Measurements from ENCODE around the gene DCHS2. TPM values are rescaled to one million over a fixed set of nuclear protein-coding genes. Genes with fewer than 3 reads are reported as not detected.

The DCHS2 gene
- total and polyA plus RNA-seq, 10 of the 15 experiments (the other 5 are each of a cell fraction or from before 2014, with no cell fraction given) = 0.01 to 0.31 (median 0.06) TPM; not detected in 3

DNA sequence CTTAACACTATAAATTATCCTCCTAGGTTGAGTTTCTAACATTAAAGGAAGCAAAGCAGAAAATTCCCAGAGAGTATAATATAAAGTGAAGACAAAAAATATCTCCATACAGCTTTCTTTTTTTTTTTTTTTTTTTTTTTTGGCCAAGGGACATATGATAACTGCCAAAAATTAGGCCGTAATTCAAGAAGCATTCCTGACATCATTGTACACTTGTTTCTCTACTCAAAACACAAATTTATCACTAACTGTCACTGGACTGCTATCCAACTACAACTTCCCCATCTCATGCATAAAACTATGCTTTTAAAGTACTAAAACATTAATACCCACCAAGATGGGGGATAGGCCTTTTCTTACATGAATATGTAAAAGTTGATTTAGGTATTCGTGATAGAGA is 77.2 kb downstream of the DCHS2 start:
- intact Hi-C loops (cut with micrococcal nuclease; ENCODE audit: unreplicated experiment) (no loop called here), in situ Hi-C loops (cut with MboI) (no loop called here)
- H3K36me3 ChIP-seq (ENCODE audit: control insufficient read depth in 2 of 2, insufficient read depth in 2 of 2, low read length in 1 of 2) = no peaks in the 10 kb centered on the region
- no peak overlapping the region for H3K9ac ChIP-seq (ENCODE audit: control insufficient read depth, insufficient read depth, low read length)
- H3K4me1 ChIP-seq (ENCODE audit: control insufficient read depth, insufficient read depth, low read length) = peaks cover 17% of the 10 kb centered on the region
- BruUV-seq (replicated peaks) = no TSS peak
- no peaks in the 10 kb centered on the region for H3K79me2 ChIP-seq (ENCODE audit: control insufficient read depth, insufficient read depth, low read length)
- 0 out of 4 replicates have a peak, but pooled peaks cover 0 to 2% of the 10 kb centered on the region in 2 experiments for H3K27me3 ChIP-seq (replicated peaks in 1 of 2; ENCODE audit: control insufficient read depth in 2 of 2, insufficient read depth in 2 of 2, low read length in 1 of 2)
- no peak overlapping the region for H3K4me3 ChIP-seq
- ChIA-PET CTCF (interaction anchor here (1.7 kb wide), 1 partner anchor 92 kb away, joined by 4 read pairs; no protein-coding TSS in a partner anchor), RAD21 (ENCODE audit: unreplicated experiment) (interaction anchor here (0.5 kb wide), 1 partner anchor 629 kb away, joined by 4 read pairs; no protein-coding TSS in a partner anchor), SMC1A (ENCODE audit: uncharacterized antibody, unreplicated experiment) (interaction anchor here (0.6 kb wide), 3 partner anchors 9 to 81 kb away, joined by 3 read pairs; no protein-coding TSS in a partner anchor), POLR2A (interaction anchor here (0.6 kb wide), 1 partner anchor 24 kb away, joined by 3 read pairs; no protein-coding TSS in a partner anchor)
- no peak overlapping the region for H2AFZ ChIP-seq (ENCODE audit: control insufficient read depth, low read depth, low read length)
- no peaks in the 10 kb centered on the region for H3K9me3 ChIP-seq (replicated peaks; ENCODE audit: control insufficient read depth, insufficient read depth, low read length)
- WGBS (ENCODE audit: insufficient coverage, insufficient replicate concordance, low lambda C conversion rate, missing lambda C conversion rate) = 0% methylated on average over 1 of the region's 2 CpGs
- DNase-seq (ENCODE audit: low read depth, low spot score) (no peak), ATAC-seq (no peak), FAIRE-seq (no peak)
- no peak overlapping the region for H3K27ac ChIP-seq (ENCODE audit: control insufficient read depth, insufficient read depth)
- TF ChIP-seq, protein P1, sequence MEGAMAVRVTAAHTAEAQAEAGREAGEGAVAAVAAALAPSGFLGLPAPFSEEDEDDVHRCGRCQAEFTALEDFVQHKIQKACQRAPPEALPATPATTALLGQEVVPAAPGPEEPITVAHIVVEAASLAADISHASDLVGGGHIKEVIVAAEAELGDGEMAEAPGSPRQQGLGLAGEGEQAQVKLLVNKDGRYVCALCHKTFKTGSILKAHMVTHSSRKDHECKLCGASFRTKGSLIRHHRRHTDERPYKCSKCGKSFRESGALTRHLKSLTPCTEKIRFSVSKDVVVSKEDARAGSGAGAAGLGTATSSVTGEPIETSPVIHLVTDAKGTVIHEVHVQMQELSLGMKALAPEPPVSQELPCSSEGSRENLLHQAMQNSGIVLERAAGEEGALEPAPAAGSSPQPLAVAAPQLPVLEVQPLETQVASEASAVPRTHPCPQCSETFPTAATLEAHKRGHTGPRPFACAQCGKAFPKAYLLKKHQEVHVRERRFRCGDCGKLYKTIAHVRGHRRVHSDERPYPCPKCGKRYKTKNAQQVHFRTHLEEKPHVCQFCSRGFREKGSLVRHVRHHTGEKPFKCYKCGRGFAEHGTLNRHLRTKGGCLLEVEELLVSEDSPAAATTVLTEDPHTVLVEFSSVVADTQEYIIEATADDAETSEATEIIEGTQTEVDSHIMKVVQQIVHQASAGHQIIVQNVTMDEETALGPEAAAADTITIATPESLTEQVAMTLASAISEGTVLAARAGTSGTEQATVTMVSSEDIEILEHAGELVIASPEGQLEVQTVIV (IDR thresholded peaks at IDR 0.05; ENCODE audit: borderline replicate concordance, partially characterized antibody) = no peak
- TF ChIP-seq POLR2A (IDR thresholded peaks at IDR 0.05; ENCODE audit: low read depth, low read length) (no peak), NFYB (IDR thresholded peaks at IDR 0.05; ENCODE audit: insufficient read depth, low read depth, low read length) (no peak), RAD51 (IDR thresholded peaks at IDR 0.05) (no peak), EP300 (IDR thresholded peaks at IDR 0.05; ENCODE audit: borderline replicate concordance in 1 of 2, control insufficient read depth in 1 of 2, low read depth in 2 of 2, low read length in 2 of 2) (no peak), SIN3A (IDR thresholded peaks at IDR 0.05; ENCODE audit: low read depth, low read length) (no peak)
- TF ChIP-seq, protein P2, sequence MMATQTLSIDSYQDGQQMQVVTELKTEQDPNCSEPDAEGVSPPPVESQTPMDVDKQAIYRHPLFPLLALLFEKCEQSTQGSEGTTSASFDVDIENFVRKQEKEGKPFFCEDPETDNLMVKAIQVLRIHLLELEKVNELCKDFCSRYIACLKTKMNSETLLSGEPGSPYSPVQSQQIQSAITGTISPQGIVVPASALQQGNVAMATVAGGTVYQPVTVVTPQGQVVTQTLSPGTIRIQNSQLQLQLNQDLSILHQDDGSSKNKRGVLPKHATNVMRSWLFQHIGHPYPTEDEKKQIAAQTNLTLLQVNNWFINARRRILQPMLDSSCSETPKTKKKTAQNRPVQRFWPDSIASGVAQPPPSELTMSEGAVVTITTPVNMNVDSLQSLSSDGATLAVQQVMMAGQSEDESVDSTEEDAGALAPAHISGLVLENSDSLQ (IDR thresholded peaks at IDR 0.05) = no peak
- TF ChIP-seq, protein P3, sequence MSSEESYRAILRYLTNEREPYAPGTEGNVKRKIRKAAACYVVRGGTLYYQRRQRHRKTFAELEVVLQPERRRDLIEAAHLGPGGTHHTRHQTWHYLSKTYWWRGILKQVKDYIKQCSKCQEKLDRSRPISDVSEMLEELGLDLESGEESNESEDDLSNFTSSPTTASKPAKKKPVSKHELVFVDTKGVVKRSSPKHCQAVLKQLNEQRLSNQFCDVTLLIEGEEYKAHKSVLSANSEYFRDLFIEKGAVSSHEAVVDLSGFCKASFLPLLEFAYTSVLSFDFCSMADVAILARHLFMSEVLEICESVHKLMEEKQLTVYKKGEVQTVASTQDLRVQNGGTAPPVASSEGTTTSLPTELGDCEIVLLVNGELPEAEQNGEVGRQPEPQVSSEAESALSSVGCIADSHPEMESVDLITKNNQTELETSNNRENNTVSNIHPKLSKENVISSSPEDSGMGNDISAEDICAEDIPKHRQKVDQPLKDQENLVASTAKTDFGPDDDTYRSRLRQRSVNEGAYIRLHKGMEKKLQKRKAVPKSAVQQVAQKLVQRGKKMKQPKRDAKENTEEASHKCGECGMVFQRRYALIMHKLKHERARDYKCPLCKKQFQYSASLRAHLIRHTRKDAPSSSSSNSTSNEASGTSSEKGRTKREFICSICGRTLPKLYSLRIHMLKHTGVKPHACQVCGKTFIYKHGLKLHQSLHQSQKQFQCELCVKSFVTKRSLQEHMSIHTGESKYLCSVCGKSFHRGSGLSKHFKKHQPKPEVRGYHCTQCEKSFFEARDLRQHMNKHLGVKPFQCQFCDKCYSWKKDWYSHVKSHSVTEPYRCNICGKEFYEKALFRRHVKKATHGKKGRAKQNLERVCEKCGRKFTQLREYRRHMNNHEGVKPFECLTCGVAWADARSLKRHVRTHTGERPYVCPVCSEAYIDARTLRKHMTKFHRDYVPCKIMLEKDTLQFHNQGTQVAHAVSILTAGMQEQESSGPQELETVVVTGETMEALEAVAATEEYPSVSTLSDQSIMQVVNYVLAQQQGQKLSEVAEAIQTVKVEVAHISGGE (CRISPR knock-in tag; IDR thresholded peaks at IDR 0.05) = no peak
- TF ChIP-seq, protein P4, sequence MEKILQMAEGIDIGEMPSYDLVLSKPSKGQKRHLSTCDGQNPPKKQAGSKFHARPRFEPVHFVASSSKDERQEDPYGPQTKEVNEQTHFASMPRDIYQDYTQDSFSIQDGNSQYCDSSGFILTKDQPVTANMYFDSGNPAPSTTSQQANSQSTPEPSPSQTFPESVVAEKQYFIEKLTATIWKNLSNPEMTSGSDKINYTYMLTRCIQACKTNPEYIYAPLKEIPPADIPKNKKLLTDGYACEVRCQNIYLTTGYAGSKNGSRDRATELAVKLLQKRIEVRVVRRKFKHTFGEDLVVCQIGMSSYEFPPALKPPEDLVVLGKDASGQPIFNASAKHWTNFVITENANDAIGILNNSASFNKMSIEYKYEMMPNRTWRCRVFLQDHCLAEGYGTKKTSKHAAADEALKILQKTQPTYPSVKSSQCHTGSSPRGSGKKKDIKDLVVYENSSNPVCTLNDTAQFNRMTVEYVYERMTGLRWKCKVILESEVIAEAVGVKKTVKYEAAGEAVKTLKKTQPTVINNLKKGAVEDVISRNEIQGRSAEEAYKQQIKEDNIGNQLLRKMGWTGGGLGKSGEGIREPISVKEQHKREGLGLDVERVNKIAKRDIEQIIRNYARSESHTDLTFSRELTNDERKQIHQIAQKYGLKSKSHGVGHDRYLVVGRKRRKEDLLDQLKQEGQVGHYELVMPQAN (conservative IDR thresholded peaks at IDR 0.05) = no peak
- TF ChIP-seq, protein P5, sequence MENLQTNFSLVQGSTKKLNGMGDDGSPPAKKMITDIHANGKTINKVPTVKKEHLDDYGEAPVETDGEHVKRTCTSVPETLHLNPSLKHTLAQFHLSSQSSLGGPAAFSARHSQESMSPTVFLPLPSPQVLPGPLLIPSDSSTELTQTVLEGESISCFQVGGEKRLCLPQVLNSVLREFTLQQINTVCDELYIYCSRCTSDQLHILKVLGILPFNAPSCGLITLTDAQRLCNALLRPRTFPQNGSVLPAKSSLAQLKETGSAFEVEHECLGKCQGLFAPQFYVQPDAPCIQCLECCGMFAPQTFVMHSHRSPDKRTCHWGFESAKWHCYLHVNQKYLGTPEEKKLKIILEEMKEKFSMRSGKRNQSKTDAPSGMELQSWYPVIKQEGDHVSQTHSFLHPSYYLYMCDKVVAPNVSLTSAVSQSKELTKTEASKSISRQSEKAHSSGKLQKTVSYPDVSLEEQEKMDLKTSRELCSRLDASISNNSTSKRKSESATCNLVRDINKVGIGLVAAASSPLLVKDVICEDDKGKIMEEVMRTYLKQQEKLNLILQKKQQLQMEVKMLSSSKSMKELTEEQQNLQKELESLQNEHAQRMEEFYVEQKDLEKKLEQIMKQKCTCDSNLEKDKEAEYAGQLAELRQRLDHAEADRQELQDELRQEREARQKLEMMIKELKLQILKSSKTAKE (IDR thresholded peaks at IDR 0.05; ENCODE audit: low read depth, poor library complexity, severe bottlenecking) = no peak
- no peak overlapping the region for H3K4me2 ChIP-seq (ENCODE audit: control insufficient read depth, insufficient read depth)
- no peaks in the 10 kb centered on the region for H4K20me1 ChIP-seq (ENCODE audit: control insufficient read depth, insufficient read depth)

Measured in GM12878 (cell line).